Loucy (cell line): ENCODE measurements around the gene SLC7A1.

Source experiments
- CTCF ChIP-seq: fragments of 200-600 bp; sonication (generic); conservative IDR thresholded peaks from 2 replicates; pipeline ENCODE4 v1.5.1; 2014; ENCODE audit warnings: mild to moderate bottlenecking, antibody characterized with exemption, low read length
- EZH2phosphoT487 ChIP-seq: fragments of 200-600 bp; IDR thresholded peaks from 2 replicates; pipeline ENCODE4 v1.6.1; 2018; ENCODE audit warnings: antibody characterized with exemption, mild to moderate bottlenecking, moderate library complexity, borderline replicate concordance

GRCh38 chr13:29545988-29546387, 49.5 kb downstream of the SLC7A1 start:
- TF ChIP-seq CTCF: no peak
- no peak for TF ChIP-seq EZH2phosphoT487
